Caki2 (cell line): ENCODE measurements around the gene IGBP1. TPM values are rescaled to one million over a fixed set of nuclear protein-coding genes. Genes with fewer than 3 reads are reported as not detected.

Source experiments
- total RNA-seq: library from RNA; depleted of rRNA; stranded (reverse); fragments of >200 nt; shearing (Covaris generic); gene quantifications from 2 replicates; pipeline ENCODE4 v1.2.3, GENCODE V29; 2014; ENCODE audit warnings: low replicate concordance; rRNA removed

The IGBP1 gene
- total RNA-seq, 1 experiment from 2014 or later = 64.9 TPM

Other genes starting within 250 kb of the IGBP1 start
- not detected in 2 replicates for gene AWAT2, start 83.5 kb upstream of the IGBP1 start, total RNA-seq
- not detected in 2 replicates for gene OTUD6A, start 71.0 kb upstream of the IGBP1 start, total RNA-seq
- not detected in 2 replicates for gene DGAT2L6, start 44.0 kb downstream of the IGBP1 start, total RNA-seq
- not detected in 2 replicates for gene AWAT1, start 101.2 kb downstream of the IGBP1 start, total RNA-seq
- gene P2RY4, start 126.8 kb downstream of the IGBP1 start, total RNA-seq = not detected in 2 replicates
- gene ARR3, start 134.9 kb downstream of the IGBP1 start, total RNA-seq = not detected in 2 replicates
- gene RAB41, start 148.7 kb downstream of the IGBP1 start, total RNA-seq = not detected in 2 replicates
- 31.7 and 51.1 TPM in 2 replicates for gene PDZD11, start 156.5 kb downstream of the IGBP1 start, total RNA-seq
- 18.1 and 19.9 TPM in 2 replicates for gene KIF4A, start 156.7 kb downstream of the IGBP1 start, total RNA-seq